Left lung (tissue), 10 donors: ENCODE data around the gene SERAC1. TPM values are rescaled to one million over a fixed set of nuclear protein-coding genes. Genes with fewer than 3 reads are reported as not detected.

Source experiments
- ATAC-seq: fragments of 200-7000 bp; cut with Tn5 transposase; one replicate; pipeline ENCODE4 v1.9.1; 2020; ENCODE audit warnings: moderate library complexity
- DNase-seq, 4 donors: peaks; one replicate each; pipeline ENCODE4 v3.0.0-alpha.2; 2013 to 2020
- H3K27ac ChIP-seq, 2 donors: fragments of 200-600 bp; sonication (generic) in 1 of 2; one replicate each; pipeline versions ENCODE4 v1.5.0 to v1.8.0; 2020 to 2021
- H3K27me3 ChIP-seq, 2 donors: fragments of 200-600 bp; sonication (generic) in 1 of 2; one replicate each; pipeline versions ENCODE4 v1.5.0 to v1.8.0; 2020 to 2021
- H3K36me3 ChIP-seq, 2 donors: fragments of 200-600 bp; sonication (generic) in 1 of 2; one replicate each; pipeline versions ENCODE4 v1.5.0 to v1.8.0; 2020 to 2021
- H3K4me1 ChIP-seq, 2 donors: fragments of 200-600 bp; one replicate each; pipeline ENCODE4 v1.8.0; 2021
- H3K4me3 ChIP-seq, 2 donors: fragments of 200-600 bp; sonication (generic) in 1 of 2; one replicate each; pipeline versions ENCODE4 v1.5.0 to v1.8.0; 2020 to 2021; ENCODE audit warnings: mild to moderate bottlenecking in 1 of 2
- H3K9me3 ChIP-seq, 2 donors: fragments of 200-600 bp; sonication (generic) in 1 of 2; one replicate each; pipeline versions ENCODE4 v1.5.0 to v1.8.0; 2020 to 2021
- CTCF ChIP-seq, 2 donors: fragments of 200-600 bp; sonication (generic) in 1 of 2; IDR thresholded peaks; one replicate each; pipeline versions ENCODE4 v1.5.0 to v1.8.0; 2021; ENCODE audit warnings: antibody characterized with exemption in 2 of 2
- intact Hi-C, 2 donors: fragments of 100-400 bp; cut with DNase I; formaldehyde crosslinking; loops; one replicate each; pipeline versions ENCODE4 v1.11.2 to v1.14.2; 2022
- polyA plus RNA-seq, 6 donors: library from polyadenylated mRNA; unstranded; fragments of 120-200 nt; gene quantifications; one replicate each; pipeline ENCODE4 v1.2.1, GENCODE V29; 2013; ENCODE audit not compliant: insufficient read length in 6 of 6
- total RNA-seq, 2 donors: library from RNA; stranded (reverse); fragmentation: NEBNext Ultra II Directional; extraction: Animal tissue kit (Norgen Biotek cat#: 25700); gene quantifications; one replicate each; pipeline ENCODE4 v1.2.1, GENCODE V29; 2021
- donor health status: DM: no; HTN: yes; CAD: no.
- donor health status: DM: no; HTN: no; CAD: no.

SERAC1 gene
- total and polyA plus RNA-seq, 8 donors = 7.7 to 10.7 (median 9.2) TPM

DNA sequence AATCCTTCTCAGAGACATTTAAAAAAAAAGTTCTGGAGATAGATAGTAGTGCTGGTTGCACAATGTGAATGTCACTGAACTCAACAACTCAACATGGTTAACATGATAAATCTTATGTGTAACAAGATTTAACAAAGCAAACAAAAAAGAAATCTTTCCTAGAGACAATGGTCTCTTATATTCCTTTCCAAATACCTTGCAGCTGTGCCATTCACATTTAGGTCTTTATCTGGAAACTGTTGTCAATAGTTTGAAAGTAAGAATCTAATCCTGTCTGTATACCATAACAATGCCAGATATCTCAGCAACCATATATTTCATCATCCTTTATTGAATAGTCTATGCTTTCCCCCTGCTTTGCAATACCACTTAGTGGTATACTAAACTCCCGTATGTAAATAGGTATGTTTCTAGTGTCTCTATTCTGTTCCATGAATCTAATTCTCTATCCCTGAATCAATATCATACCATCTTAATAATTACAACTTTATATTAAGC, 2.1 kb downstream of the SERAC1 start:
- Histone ChIP-seq H3K36me3 (no peaks in the 10 kb centered on the region), H3K4me1 (peaks cover under 1 to 27% of the 10 kb centered on the region in 2 donors), H3K4me3 (no peak overlapping the region), H3K27ac (no peak overlapping the region), H3K27me3 (no peaks in the 10 kb centered on the region), H3K9me3 (no peaks in the 10 kb centered on the region)
- no peak for TF ChIP-seq CTCF (IDR thresholded peaks at IDR 0.05)
- ATAC-seq (no peak), DNase-seq (no peak)
- intact Hi-C loops = no loop called here

DNA sequence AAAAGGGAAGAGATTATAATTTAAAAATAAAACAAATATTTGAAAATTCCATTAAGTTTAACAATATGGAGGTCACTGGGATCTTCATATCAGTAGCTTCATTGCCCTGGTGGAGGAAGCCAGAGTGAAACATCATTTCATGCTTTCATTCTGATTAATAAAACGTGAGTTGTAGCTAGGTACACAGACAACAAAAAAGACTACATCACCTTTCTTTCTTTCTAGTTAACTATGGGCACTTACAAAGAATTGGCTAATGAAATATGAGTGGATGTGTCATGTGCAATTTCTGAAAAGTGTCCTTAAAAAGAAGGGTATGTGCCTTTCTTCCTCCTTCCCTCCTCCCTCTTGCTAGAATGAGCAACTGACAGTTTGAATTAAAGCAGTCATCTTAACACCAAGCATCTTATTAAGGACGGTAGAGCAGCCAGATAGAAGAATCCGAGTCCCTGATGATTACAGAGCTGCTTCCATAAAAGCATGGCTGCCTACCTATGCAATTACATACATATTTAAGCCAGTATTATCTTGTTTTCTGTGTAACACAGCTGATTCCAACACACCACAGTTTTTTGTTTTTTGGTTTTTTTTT, 3.4 kb downstream of the SERAC1 start:
- intact Hi-C loops = no loop called here
- Histone ChIP-seq H3K9me3 (no peaks in the 10 kb centered on the region), H3K27me3 (no peaks in the 10 kb centered on the region), H3K27ac (no peak overlapping the region), H3K36me3 (no peaks in the 10 kb centered on the region), H3K4me1 (peaks cover 3 to 33% of the 10 kb centered on the region in 2 donors), H3K4me3 (no peak overlapping the region)
- no peak for DNase-seq
- ATAC-seq = no peak
- no peak for TF ChIP-seq CTCF (IDR thresholded peaks at IDR 0.05)

DNA sequence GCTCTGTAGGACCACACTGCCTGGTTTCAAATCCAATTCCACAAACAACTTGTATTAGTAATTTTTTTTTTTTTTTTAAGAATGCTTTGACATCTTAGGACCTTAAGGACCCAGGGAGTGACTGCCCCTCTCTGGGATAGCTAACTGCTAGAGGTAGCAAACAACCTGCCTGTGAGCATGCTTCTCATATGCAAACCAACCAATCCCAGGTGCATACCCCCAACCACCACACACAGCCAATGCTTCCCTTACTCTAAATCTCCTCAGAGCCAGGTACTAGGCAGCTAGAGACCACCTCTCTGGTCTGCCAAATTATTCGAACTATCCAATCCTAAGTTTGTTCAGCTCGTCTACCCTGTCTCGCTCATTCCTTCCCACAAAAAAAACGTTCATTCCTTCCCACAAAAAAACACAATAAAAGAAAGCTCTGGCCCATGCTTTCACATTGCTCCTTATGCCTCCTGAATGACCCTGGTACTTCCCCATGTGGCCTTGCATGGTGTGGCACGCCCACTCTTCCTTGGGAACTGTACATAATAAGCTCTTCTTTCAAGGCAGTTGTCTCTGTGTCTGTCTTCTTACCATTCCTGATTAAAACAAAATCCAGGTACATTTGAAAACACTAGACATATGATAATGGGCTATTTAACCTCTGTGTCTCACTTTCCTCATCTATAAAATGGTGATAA, 6.4 kb downstream of the SERAC1 start:
- peak in 1 of 2 donors; percentile 11 for TF ChIP-seq CTCF (IDR thresholded peaks at IDR 0.05)
- H3K9me3 ChIP-seq = no peaks in the 10 kb centered on the region
- intact Hi-C loops = no loop called here
- H3K27me3 ChIP-seq = no peaks in the 10 kb centered on the region
- ATAC-seq = peak; percentile 66
- DNase-seq = no peak
- H3K36me3 ChIP-seq = no peaks in the 10 kb centered on the region
- H3K4me1 ChIP-seq = peaks cover 3 to 29% of the 10 kb centered on the region in 2 donors
- H3K4me3 ChIP-seq = no peak overlapping the region
- H3K27ac ChIP-seq = no peak overlapping the region

DNA sequence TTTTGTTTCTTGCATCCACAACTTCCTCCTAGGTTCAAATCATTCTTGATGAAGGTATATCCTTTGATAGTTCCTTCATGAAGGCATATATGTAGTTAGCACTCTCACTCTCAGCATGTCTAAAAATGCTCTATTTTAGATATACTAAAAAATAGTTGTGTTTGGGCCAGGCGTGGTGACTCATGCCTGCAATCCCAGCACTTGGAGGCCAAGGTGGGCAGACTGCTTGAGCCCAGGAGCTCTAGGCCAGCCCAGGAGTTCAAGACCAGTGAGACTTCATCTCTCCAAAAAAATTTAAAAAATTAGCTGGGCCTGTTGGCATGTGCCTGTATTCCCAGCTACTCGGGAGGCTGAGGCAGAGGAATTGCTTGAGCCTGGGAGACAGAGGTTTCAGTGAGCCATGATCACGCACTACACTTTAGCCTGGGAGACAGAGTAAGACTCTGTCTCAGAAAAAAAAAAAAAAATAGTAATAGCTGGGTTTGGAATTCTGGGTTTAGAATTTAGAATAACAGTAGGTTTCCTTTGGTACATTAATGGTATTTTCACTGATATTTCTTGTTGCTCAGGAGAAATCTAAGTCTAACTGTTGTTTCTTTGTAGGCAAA, 7.0 kb downstream of the SERAC1 start:
- no peaks in the 10 kb centered on the region for H3K27me3 ChIP-seq
- no peak for TF ChIP-seq CTCF (IDR thresholded peaks at IDR 0.05)
- H3K4me3 ChIP-seq = no peak overlapping the region
- intact Hi-C loops = no loop called here
- peaks cover 3 to 27% of the 10 kb centered on the region in 2 donors for H3K4me1 ChIP-seq
- H3K9me3 ChIP-seq = no peaks in the 10 kb centered on the region
- no peak overlapping the region for H3K27ac ChIP-seq
- H3K36me3 ChIP-seq = peaks cover 0 to 3% of the 10 kb centered on the region in 2 donors
- DNase-seq (no peak), ATAC-seq (no peak)

- Histone ChIP-seq H3K9me3 (no peaks in the 10 kb centered on the region), H3K27me3 (no peaks in the 10 kb centered on the region), H3K36me3 (peaks cover 0 to 7% of the 10 kb centered on the region in 2 donors), H3K4me3 (no peak overlapping the region), H3K4me1 (peaks cover 3 to 27% of the 10 kb centered on the region in 2 donors), H3K27ac (no peak overlapping the region)
- intact Hi-C loops = no loop called here
- DNase-seq (no peak), ATAC-seq (no peak)
- TF ChIP-seq CTCF (IDR thresholded peaks at IDR 0.05) = no peak
Measured at GRCh38 chr6:158158748-158159147, 9.3 kb downstream of the SERAC1 start.
